ENCODE results near the gene ABCD1.
"Not testable (repeated sequence)": the region's sequence is repeated elsewhere in the genome, so short reads cannot be mapped to it uniquely, and the experiment has no call there.

Gene ABCD1

DNA sequence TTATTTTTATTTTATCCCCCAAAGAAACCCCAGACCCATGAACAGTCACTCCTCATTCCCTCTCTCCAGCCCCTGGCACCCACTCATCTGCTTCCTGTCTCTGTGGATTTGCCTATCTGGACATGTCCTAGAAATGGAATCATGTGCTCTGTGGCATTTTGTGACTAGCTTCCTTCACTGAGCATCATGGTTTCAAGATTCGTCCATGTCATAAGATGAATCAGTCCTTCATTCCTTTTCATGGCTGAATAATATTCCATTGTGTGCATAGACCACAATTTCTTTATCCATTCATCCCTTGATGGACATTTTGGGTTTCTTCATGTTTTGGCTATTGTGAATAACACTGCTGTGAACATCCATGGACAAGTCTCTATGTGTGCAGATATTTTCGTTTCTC, 10.2 kb downstream of the ABCD1 start:
- no peak for DNase-seq (ENCODE audit: low read depth)

DNA sequence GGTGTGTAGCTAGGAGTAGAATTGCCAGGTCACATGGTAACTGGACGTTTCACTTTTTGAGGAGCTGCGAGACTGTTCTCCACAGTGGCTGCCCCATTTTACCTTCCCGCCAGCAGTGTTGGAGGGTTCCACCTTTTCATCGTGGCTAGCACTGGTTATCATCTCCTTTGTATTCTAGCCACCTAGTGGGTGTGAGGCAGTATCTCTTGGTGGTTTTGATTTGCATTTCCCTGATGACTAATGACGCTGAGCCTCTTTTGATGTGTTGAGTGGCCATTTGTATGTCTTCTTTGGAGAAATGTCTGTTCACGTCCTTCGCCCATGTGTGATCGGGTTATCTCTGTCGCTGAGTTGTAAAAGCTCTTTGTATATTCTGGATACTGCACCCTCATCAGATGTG, 10.6 kb downstream of the ABCD1 start:
- DNase-seq (ENCODE audit: low read depth): no peak

DNA sequence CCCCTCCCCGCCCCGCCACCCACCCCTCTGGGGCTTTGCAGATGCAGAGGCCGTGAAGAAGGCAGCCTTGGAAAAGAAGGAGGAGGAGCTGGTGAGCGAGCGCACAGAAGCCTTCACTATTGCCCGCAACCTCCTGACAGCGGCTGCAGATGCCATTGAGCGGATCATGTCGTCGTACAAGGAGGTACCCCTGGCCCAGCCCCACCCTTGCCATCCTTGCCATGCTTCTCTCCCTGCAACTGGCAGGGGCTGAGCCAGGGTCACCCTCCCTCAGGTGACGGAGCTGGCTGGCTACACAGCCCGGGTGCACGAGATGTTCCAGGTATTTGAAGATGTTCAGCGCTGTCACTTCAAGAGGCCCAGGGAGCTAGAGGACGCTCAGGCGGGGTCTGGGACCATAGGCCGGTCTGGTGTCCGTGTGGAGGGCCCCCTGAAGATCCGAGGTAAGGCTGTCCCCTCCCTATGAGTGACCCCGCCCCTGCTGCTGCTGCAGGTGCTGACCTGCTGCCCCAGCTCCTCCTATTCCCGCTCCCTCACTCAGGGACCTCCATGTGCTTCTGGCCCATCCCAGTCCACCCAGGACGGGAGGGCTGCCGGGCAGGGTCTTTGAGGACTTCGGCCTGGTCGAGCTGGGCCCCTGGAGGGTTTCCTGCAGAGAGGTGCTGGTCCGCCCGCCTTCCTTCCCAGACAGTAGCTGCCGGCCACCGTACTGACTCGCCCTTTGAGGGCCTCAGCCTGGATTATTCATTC, 11.6 kb downstream of the ABCD1 start:
- DNase-seq (ENCODE audit: low read depth): no peak

DNA sequence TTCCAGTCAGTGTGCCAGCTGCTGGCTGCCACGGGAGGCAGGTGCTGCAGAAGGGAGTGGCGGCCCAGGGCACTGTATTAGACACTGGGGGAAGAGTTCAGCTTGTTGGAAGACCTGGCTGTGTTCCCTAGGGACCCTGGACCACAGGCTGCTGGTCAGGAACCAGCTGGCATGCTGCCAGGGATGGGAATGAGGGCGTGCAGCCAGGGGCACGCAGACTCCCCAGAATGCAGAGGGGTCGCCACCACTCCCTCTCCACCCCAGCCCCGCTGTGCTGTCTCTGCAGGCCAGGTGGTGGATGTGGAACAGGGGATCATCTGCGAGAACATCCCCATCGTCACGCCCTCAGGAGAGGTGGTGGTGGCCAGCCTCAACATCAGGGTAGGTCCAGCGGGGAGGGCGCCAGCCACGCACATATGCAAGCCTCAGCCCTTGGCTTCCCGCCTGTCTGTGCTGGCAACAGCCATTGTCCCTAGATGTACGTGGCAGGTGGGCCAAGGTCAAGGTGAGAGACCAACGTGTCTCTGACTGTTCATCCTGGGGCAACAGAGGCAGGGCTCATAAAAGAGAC, 12.3 kb downstream of the ABCD1 start:
- DNase-seq (ENCODE audit: low read depth): no peak

DNA sequence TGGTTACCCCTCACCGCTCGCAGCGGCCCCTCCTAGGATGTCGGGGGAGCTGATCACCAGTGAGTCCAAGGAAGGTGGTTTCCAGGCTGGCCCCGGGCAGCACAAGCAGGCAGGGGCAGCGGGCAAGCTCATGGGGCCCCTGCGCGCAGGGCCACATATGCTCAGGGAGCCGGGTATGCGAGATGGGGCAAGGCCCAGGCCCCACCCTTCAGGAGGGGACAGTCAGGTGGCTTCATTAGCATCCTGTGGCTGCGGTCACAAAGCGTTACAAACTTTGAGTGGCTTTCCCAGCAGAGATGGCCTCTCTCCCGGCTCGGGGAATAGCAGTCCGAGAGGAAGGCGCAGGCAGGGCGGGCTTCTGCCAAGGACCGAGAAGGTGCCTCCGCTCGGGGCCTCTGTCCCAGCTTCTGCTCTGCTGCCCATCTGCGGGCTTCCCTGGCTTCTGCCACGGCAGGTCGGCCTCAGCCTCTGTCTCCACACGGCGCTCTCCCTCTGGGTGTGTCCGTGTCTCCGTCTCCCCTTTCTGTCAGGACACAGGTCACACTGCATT, 13.5 kb downstream of the ABCD1 start:
- DNase-seq (ENCODE audit: low read depth): no peak

DNA sequence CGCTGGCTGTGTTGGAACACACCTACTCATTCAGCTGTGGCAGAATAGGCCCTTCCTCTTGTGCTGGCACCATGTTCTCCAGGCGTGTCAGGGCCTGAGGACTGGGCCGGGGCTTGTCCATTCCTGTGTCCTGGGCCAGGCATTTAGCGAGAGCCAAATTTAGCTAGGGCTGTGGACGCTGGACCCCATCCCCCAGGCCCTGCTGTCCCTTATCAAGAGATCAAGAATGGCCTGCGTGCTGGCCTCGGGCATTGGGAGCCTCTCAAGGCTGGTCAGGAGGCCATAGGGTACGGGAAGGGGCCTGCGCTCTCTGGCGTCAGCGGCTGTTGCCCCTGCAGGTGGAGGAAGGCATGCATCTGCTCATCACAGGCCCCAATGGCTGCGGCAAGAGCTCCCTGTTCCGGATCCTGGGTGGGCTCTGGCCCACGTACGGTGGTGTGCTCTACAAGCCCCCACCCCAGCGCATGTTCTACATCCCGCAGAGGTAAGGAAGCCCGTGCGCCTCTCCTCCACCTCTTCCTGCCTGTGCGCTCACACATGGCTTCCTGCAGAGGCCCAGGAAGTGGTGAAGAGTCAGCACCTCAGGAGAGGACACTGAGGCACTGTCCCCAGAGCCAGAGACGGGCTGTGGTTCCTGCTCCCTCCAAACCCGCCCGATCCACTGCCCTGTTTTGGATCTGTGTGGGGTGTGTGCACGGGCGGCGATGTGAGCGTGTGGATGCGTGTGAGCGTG, 15.3 kb downstream of the ABCD1 start:
- no peak for DNase-seq (ENCODE audit: low read depth)

DNA sequence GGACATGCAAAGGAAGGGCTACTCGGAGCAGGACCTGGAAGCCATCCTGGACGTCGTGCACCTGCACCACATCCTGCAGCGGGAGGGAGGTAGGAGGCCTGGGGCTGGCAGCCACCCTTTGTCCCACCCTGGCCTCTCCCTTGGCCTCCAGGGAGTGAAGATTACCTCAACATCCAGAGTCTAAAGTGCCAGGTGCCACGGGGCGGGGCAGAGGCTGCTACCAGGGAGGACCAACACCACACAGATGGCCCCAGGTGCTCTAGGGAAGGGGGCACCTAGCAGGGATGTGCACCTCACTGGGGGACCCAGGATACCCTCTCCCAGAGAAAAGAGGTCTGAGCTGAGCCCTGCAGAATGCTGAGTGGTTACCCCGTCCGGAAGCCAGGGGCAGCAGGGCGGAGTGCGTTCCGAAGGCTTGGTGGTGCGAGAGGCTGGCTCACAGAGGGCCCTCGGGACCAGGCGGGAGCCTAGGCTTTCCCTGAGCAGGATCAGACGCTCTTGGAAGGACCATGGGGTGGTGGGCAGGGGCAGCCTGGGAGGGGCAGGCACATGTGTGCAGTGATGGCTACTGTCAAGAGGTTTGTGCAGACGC, 16.1 kb downstream of the ABCD1 start:
- no peak for DNase-seq (ENCODE audit: low read depth)

DNA sequence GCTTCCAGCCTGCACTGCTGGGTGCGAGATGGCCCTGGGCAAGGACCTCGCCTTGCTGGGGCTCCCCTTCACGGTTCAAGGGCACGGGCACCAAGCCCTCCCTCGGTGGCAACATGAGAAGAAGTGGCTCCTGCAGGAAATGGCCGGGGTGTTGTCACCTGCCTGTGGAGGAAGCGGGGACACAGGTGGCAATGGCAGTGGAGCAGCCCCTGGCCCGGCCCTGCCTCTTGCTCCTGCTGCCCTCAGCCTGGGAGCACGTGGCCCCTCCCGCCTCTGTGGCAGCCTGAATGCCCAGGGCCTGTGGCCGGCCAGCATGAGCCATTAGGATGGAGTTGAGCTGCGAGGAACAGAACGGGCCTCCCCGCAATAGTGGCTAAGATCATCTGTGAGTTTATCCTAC, 16.8 kb downstream of the ABCD1 start:
- DNase-seq (ENCODE audit: low read depth): no peak

DNA sequence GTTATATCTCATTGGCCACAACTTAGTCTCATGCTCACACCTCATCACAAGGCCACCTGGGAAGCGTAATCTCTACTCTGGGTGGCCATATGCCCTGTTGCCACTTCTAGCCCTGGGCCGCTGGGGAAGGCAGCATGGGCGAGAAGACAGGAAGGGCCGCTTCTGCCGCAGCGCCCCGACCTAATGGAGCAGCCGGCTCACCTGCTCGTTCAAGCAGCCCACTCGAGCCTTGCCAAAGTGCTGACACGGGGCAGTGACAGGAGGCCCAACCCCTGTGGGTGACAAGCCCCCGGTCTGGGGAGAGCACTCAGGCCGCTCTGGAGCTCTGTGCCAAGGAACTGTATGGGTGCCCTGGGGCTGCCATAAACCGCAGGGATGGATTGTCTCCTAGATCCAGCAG, 17.5 kb downstream of the ABCD1 start:
- not testable (repeated sequence) for DNase-seq (ENCODE audit: low read depth)

DNA sequence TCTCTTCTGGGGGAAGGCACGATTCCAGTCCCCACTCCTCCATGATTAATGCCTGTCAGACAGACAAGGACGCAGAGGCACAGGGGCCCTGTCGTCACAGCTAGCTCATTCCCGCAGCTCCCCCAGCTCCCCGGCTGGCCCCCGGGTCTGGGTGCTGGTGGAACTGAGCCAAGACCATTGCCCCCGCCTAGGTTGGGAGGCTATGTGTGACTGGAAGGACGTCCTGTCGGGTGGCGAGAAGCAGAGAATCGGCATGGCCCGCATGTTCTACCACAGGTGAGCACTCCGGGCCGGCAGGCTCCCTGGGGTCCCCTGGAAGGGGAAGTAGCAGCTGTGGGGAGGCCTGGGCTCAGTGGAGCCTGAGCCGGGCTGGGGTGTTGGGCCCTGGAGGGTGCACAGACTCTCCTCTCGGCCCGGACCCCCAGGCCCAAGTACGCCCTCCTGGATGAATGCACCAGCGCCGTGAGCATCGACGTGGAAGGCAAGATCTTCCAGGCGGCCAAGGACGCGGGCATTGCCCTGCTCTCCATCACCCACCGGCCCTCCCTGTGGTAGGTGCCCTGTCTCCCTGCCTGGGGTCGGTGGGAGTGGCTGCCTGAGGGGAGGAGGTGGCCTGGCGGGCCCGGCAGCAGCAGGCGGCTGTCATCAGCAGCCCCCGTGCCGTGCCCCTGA, 18.3 kb downstream of the ABCD1 start:
- DNase-seq (ENCODE audit: low read depth): not testable (repeated sequence)

DNA sequence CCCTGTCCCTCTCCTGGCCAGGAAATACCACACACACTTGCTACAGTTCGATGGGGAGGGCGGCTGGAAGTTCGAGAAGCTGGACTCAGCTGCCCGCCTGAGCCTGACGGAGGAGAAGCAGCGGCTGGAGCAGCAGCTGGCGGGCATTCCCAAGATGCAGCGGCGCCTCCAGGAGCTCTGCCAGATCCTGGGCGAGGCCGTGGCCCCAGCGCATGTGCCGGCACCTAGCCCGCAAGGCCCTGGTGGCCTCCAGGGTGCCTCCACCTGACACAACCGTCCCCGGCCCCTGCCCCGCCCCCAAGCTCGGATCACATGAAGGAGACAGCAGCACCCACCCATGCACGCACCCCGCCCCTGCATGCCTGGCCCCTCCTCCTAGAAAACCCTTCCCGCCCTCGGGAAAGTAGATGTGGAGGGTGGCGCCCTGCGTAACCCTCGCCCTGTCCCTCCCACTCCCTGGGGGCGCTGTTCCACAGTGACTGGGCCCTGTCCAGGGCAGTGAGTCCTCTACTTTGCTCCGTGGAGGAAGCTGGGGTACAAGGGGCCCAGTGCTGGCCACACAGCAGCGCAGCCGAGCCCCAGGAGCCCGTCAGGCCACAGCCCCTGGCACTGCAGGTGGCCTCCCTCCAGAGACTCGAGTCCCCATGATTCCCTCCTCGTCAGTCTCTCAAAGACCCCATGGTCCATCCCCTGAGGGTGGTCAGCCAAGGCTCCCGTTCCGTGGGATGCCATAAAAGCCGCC, 19.0 kb downstream of the ABCD1 start:
- not testable (repeated sequence) for DNase-seq (ENCODE audit: low read depth)

DNA sequence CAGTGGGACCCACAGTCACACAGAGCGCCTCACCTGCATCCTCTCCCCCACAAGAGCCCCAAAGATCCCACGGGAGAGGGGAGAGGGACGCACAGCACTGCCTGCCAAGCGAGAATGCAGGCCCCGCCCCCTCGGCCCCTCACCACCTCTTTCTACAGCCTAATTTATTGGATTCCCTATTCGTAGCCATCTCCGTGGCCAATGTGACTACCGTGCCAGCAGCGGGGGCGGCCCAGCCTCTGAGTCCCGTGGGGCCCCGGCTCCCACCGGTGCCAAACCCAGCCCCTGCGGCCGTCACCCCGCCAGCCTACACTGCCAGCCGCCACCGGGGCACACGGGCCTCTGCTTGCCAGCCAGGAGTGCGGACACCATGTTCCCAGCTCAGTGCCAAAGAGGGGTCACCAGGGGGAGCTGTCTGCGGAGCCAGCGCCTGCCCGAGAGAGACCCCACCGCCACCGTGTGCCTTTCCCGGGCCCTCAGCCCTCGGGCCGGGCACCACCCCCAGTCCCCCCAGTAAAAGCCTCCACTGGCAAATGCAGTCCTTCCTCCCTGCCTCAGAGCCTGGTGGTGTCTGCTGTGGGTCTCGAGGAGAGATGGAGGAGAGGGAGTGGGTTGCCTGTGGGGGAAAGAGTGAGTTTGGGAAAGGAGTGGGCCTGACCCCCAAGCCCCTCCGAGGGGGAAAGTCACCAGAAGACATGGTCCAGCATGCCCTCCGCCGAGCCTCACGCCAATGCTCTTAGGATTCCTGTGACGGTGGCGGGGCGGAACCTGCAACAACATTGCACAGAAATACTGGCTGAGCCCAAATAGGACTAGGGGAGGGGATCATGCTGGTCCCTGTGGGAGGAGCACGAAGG, 19.8 kb downstream of the ABCD1 start:
- no peak for DNase-seq (ENCODE audit: low read depth)

DNA sequence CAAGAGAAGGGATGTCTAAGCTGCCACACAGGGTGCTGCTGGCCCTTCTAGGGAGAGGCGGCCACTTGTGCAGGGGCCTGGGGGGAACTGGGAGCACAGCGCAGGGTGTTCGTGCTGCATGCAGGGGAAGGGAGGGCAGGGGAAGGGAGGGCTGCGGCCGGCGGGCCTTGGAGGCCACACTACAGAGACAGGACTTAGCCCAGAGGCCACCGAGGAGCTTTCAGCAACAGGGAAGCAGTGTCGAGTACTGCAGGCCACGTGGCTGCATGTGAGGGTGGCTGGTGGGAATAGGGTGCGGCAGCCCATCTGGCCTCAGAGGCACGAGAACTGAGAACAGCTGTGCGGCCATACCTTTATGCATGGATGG, 20.4 kb downstream of the ABCD1 start:
- DNase-seq (ENCODE audit: low read depth): not testable (repeated sequence)

DNA sequence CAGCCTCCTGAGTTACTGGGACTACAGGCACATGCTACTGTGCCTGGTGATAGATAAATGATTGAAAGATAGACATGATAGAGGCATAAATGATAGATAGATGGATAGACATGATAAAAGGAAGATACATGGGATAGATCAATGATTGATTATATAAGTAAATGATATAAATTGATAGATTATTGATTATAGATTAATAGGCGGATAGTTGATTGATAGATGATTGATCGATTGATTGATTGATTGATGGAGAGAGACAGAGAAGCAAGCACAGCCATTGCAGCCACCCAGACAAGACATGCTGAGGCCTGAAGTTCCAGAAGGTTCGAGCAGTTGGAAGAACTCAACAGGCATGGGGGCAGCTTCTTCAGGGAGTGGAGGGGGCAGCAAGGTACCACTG, 21.7 kb downstream of the ABCD1 start:
- no peak for DNase-seq (ENCODE audit: low read depth)

DNA sequence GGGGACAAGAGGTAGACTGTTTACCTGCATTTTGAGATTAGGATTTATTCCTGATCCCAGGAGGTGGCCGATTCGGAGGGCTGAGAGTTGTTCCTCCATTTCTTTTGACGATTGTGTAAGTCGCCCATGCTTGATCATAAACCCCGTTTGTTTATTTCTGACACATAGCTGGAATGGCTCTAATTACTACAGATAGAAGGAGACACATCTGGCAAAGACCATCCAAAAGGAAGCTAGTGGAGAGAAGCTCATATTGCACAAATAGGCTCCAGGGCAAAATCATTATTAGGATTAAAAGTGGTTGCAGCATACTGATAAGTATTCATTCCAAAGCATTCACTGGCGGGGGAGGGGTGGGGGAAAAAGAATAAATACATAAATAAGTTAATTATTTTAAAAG, 22.3 kb downstream of the ABCD1 start:
- not testable (repeated sequence) for DNase-seq (ENCODE audit: low read depth)

DNA sequence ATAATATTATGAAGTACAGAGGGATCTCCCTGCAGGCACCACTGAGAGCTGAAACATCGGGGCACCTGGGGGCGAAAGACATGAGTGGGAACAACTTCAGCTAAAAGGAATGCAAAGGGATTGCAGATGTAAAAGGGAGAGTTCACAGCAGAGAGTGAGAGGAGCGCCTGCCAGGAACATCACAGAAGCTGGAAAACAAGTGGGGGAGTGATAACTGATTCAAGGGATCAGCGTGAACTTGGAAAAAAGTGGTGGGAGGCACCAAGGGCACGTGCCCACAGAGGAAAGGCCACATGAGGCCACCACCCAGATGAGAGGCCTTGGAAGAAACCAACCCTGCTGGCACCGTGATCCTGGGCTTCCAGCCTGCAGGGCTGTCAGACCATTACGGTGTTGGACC, 24.4 kb downstream of the ABCD1 start:
- DNase-seq (ENCODE audit: low read depth): not testable (repeated sequence)

DNA sequence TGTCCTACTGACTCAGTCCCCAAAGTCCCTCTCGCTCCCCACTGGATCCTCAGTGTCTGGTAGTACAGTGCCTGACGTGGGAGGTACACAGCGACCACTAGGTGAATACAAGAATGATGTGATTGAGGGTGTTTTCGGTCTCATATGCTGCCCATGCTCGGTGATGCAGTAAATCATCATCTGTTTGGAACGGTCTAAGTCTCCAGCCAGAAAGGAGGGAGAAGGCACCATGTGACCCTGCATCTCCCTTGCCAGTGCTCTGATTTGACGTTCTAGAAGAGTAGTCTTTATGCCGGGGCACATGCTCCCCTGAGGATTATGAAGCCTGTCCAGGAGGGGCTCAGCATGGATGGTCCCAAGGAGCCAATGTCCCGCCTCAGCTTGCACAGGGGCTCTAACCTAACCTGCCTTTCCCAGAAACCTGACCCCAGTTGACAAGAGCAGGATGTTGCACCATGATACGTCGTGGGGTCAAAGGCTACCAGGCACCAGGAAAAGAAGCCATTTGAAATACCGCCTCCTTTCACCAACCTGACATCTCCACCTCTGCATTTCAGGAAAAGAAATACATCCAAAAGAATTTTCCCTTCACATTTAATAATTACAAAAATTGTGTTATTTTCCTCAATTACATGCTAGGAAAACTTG, 25.6 kb downstream of the ABCD1 start:
- DNase-seq (ENCODE audit: low read depth): no peak

DNA sequence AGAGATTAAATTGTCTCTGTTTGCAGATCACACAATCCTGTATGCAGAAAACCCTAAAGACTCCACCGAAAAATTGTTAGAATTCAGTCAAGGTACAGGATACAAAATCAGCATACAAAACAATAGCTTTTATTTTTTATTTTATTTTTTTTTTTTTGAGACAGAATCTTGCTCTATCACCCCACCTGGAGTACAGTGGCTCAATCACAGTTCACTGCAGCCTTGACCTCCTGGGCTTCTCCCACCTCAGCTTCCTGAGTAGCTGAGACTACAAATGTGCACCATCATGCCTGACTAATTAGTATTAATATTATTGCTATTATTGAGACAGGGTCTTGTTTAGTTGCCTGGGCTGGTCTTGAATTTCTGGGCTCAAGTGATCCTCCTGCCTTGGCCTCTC, 30.5 kb downstream of the ABCD1 start:
- DNase-seq (ENCODE audit: low read depth): no peak

DNA sequence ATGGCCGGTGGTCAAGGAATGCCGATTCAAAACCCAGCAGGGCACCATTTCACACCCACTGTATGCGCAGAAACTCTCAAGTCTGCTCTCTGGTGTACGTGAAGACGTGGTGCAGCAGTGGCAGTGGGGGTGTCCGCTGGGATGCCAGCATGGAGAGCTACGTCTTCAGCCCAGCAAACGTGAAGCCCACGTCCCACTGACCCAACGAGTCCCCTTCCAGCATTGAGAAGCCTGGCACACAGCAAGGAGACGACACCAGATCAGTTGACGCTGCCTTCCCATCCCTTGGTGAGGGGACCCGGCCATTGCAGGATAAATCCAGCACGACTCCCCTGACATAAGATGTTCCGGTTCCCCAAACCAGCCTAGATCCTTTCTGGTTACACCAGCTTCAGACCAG, 37.2 kb downstream of the ABCD1 start:
- no peak for DNase-seq (ENCODE audit: low read depth)

DNA sequence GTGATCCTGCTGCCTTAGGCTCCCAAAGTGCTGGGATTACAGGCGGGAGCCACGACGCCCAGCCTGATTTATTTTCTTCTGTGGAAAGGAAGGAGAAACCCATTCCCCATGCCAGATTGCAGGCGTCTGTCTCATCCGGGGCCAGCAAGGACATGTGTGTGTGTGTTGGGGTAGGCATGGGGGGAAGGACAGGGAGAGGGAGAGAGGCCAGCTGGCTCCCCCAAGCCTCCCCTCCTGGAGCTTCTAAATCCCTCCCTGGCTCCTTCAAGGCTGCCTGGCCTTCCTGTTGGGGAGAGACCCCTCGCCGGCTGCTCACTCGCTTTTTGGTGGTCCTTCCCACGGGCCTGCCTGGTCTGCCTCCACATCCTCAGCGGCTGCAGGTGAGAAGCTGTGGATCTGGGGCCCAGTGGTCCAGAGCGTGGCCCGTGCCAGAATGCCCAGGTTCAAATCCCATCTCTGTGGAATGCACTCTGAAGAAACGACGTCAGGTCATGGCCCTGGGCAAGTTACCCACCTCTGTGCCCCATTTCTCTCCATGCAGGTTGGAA, 38.0 kb downstream of the ABCD1 start:
- no peak for DNase-seq (ENCODE audit: low read depth)
